ENCODE results near the gene SCAF4. TPM values are rescaled to one million over a fixed set of nuclear protein-coding genes. Genes with fewer than 3 reads are reported as not detected.

The SCAF4 gene
- total and polyA plus RNA-seq, 2 donors (not counting 3 experiments of a cell fraction or from before 2014, with no cell fraction given), result 12.2 to 41.2 TPM

DNA sequence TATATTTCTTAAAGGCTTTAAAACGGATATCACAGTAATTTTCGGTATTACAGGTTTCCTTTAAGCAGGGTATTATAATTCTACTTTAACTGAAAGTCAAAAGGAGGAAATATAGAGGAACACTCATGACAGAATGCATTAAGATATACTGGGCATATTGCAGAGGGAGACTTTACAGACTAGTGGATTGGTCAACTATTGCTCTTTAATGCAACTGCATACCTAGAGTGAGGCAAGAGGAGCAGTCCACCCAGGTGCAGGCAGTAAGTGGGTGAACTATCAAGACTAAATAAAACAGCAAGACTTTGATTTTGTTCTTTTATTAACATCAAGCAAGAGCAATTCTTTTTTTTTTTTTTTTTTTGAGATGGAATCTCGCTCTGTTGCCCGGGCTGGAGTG lies 10.5 kb downstream of the SCAF4 start:
- Histone ChIP-seq H3K27ac (ENCODE audit: insufficient read depth, low read depth, low read length) (no peak overlapping the region), H3K36me3 (ENCODE audit: control insufficient read depth in 2 of 2, extremely low read depth in 1 of 2, insufficient read depth in 2 of 2, low read length in 2 of 2) (no peaks in the 10 kb centered on the region), H3K9me1 (replicated peaks; ENCODE audit: control insufficient read depth, extremely low read depth, insufficient read depth, low read length) (no peaks in the 10 kb centered on the region), H3K9ac (replicated peaks; ENCODE audit: extremely low read depth, insufficient read depth, low read length) (no peak overlapping the region), H3K79me2 (ENCODE audit: control insufficient read depth, insufficient read depth, low read length) (peaks cover 96% of the 10 kb centered on the region), H3K4me1 (ENCODE audit: control insufficient read depth, extremely low read depth, insufficient read depth, low read length) (no peaks in the 10 kb centered on the region), H3K9me3 (replicated peaks; ENCODE audit: control insufficient read depth, insufficient read depth, low read length) (no peaks in the 10 kb centered on the region), H3K27me3 (ENCODE audit: control insufficient read depth in 2 of 2, insufficient read depth in 2 of 2, low read length in 2 of 2) (no peaks in the 10 kb centered on the region), H3K4me3 (replicated peaks in 1 of 3; ENCODE audit: insufficient read depth in 1 of 3, low read depth in 1 of 3, low read length in 3 of 3) (no peak overlapping the region), H3K4me2 (ENCODE audit: insufficient read depth, low read length) (no peak overlapping the region), H4K20me1 (replicated peaks; ENCODE audit: control insufficient read depth, extremely low read depth, insufficient read depth, low read length) (peaks cover 34% of the 10 kb centered on the region), H2AFZ (ENCODE audit: low read depth, low read length) (no peak overlapping the region)
- FAIRE-seq (no peak), DNase-seq (ENCODE audit: low read depth, low spot score) (no peak)
- BruUV-seq (replicated peaks), result no TSS peak
- ChIA-PET POLR2A (no interaction called here), CTCF (no interaction called here)
- dilution Hi-C loops (cut with MboI; ENCODE audit: extremely low pct_ligation_motif_present, low sequenced_read_pairs) (no loop called here), intact Hi-C loops (cut with micrococcal nuclease) (no loop called here)
- TF ChIP-seq, protein P1, sequence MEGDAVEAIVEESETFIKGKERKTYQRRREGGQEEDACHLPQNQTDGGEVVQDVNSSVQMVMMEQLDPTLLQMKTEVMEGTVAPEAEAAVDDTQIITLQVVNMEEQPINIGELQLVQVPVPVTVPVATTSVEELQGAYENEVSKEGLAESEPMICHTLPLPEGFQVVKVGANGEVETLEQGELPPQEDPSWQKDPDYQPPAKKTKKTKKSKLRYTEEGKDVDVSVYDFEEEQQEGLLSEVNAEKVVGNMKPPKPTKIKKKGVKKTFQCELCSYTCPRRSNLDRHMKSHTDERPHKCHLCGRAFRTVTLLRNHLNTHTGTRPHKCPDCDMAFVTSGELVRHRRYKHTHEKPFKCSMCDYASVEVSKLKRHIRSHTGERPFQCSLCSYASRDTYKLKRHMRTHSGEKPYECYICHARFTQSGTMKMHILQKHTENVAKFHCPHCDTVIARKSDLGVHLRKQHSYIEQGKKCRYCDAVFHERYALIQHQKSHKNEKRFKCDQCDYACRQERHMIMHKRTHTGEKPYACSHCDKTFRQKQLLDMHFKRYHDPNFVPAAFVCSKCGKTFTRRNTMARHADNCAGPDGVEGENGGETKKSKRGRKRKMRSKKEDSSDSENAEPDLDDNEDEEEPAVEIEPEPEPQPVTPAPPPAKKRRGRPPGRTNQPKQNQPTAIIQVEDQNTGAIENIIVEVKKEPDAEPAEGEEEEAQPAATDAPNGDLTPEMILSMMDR (IDR thresholded peaks at IDR 0.05; ENCODE audit: extremely low read depth in 1 of 2, insufficient read depth in 1 of 2, low read depth in 1 of 2, low read length in 2 of 2), result no peak
- TF ChIP-seq EZH2 (IDR thresholded peaks at IDR 0.05; ENCODE audit: borderline replicate concordance, low read depth, low read length, severe bottlenecking), result no peak
- no peak for TF ChIP-seq POLR2A (IDR thresholded peaks at IDR 0.05; ENCODE audit: low read depth, low read length)
- TF ChIP-seq MYC (IDR thresholded peaks at IDR 0.05; ENCODE audit: low read depth, low read length), result no peak
- TF ChIP-seq, protein P2, sequence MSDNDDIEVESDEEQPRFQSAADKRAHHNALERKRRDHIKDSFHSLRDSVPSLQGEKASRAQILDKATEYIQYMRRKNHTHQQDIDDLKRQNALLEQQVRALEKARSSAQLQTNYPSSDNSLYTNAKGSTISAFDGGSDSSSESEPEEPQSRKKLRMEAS (IDR thresholded peaks at IDR 0.05; ENCODE audit: insufficient read depth, insufficient read length), result no peak
- no peak for TF ChIP-seq GATA2 (IDR thresholded peaks at IDR 0.05; ENCODE audit: insufficient read depth, insufficient read length, low read depth, low read length)
- no peak for TF ChIP-seq JUN (IDR thresholded peaks at IDR 0.05; ENCODE audit: borderline replicate concordance, insufficient read depth, insufficient read length, low read depth)
- no peak for TF ChIP-seq FOS (IDR thresholded peaks at IDR 0.05; ENCODE audit: borderline replicate concordance, insufficient read depth, low read length)
- no peak for TF ChIP-seq POLR2AphosphoS5 (IDR thresholded peaks at IDR 0.05; ENCODE audit: insufficient read depth, low read depth, low read length)

All from endothelial cell of umbilical vein (primary cell).